IMR-90 (cell line): ENCODE results near the gene MLANA.

Experiments
- CEBPB ChIP-seq: IDR thresholded peaks from 2 replicates; pipeline ENCODE4 v1.6.1; 2012; ENCODE audit warnings: low read depth, low read length, improper control_type of control experiment
- TF ChIP-seq, protein P1 (sequence below): conservative IDR thresholded peaks from 2 replicates; pipeline ENCODE4 v1.5.1; 2012; ENCODE audit warnings: mild to moderate bottlenecking, low read depth, low read length, improper control_type of control experiment
- TF ChIP-seq, protein P2 (sequence below): fragments of 150-350 bp; IDR thresholded peaks from 2 replicates; pipeline ENCODE4 v1.6.1; 2017; ENCODE audit warnings: mild to moderate bottlenecking, antibody characterized with exemption, low read length, low read depth

DNA sequence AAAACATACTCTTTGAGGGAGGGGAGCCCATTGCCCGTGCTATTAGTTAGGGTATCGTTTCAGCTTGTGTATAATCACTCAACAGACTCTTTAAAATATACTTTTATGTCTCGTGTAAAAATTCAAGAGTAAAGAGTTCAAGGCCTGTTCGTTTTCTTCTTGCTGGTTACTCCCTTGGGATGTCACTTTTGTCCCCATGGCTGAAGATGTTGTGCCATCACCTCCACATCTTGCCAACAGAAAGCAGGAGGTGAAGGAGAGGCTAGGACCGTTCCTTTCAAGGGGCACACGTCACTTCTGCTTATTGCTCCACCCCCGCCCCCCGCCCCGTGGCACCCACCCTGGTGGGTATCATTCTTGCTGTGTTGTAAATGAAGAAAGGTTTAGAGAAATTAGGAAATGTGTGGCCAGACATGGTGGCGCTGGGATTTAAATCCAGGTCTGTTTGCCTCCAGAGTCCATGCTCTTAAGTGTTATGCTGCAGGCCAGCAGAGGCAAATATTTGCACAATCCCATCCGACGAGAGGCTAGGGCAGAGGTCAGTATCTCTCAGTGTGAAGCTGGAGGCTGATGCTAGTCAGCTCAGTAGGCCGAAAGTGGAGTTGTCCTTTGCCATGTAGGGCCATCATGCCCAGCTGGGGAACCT, 3.0 kb downstream of the MLANA start:
- TF ChIP-seq, protein P1, sequence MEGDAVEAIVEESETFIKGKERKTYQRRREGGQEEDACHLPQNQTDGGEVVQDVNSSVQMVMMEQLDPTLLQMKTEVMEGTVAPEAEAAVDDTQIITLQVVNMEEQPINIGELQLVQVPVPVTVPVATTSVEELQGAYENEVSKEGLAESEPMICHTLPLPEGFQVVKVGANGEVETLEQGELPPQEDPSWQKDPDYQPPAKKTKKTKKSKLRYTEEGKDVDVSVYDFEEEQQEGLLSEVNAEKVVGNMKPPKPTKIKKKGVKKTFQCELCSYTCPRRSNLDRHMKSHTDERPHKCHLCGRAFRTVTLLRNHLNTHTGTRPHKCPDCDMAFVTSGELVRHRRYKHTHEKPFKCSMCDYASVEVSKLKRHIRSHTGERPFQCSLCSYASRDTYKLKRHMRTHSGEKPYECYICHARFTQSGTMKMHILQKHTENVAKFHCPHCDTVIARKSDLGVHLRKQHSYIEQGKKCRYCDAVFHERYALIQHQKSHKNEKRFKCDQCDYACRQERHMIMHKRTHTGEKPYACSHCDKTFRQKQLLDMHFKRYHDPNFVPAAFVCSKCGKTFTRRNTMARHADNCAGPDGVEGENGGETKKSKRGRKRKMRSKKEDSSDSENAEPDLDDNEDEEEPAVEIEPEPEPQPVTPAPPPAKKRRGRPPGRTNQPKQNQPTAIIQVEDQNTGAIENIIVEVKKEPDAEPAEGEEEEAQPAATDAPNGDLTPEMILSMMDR, result no peak
- TF ChIP-seq, protein P2, sequence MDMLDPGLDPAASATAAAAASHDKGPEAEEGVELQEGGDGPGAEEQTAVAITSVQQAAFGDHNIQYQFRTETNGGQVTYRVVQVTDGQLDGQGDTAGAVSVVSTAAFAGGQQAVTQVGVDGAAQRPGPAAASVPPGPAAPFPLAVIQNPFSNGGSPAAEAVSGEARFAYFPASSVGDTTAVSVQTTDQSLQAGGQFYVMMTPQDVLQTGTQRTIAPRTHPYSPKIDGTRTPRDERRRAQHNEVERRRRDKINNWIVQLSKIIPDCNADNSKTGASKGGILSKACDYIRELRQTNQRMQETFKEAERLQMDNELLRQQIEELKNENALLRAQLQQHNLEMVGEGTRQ, result no peak
- no peak for TF ChIP-seq CEBPB
